GM12872 (cell line): ENCODE results near the gene VPS13D.

Source experiments
- TF ChIP-seq, protein P1 (sequence below): IDR thresholded peaks from 3 replicates; pipeline ENCODE4 v1.5.1; 2011; ENCODE audit warnings: low read depth, mild to moderate bottlenecking, low read length, moderate library complexity; ENCODE audit not compliant: insufficient read depth

Gene VPS13D

DNA sequence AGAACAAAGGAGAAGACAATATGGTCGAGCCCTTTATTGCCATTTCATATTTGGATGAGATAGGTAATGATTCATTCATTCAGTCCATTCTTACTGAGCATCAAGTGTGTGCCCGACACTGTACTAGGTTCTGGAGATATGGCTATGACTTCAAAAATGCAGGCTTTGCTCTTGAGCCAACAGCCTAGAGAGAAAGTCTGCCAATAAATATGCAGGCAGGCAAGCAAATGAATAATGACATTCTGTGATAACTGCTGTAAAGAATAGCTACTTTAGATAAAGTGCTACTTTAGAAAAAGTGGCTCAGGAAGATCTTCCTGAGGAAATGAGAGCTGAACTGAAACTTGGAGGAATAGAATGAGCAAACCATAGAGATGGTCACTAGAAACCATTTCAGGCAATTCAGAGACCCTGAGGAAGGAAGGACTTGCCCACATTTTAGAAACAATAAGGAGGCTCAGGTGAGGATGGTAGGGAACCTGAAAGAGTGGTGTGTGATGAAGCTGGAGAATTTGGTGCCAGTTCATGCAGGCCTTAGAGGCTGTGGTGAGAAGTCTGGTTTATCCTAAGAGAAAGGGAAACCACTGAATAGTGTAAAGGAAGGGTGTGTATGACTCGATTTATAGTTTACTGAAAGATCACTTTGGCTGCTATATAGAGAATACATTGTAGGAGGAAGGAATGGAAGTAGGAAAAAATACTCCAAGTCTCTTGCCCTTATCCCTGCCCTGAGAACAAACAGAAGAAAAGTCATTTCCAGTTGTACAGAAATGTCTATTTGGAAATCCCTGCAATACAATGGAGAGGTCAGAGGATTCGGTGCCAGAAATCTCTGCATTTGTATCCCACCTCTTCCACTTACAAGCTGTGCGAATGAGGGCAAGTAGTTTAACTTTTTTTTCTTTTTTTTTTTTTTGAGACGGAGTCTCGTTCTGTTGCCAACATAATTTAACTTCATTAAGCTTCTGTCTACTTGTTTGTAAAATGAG, 167.9 kb downstream of the VPS13D start:
- TF ChIP-seq, protein P1, sequence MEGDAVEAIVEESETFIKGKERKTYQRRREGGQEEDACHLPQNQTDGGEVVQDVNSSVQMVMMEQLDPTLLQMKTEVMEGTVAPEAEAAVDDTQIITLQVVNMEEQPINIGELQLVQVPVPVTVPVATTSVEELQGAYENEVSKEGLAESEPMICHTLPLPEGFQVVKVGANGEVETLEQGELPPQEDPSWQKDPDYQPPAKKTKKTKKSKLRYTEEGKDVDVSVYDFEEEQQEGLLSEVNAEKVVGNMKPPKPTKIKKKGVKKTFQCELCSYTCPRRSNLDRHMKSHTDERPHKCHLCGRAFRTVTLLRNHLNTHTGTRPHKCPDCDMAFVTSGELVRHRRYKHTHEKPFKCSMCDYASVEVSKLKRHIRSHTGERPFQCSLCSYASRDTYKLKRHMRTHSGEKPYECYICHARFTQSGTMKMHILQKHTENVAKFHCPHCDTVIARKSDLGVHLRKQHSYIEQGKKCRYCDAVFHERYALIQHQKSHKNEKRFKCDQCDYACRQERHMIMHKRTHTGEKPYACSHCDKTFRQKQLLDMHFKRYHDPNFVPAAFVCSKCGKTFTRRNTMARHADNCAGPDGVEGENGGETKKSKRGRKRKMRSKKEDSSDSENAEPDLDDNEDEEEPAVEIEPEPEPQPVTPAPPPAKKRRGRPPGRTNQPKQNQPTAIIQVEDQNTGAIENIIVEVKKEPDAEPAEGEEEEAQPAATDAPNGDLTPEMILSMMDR, result no peak

DNA sequence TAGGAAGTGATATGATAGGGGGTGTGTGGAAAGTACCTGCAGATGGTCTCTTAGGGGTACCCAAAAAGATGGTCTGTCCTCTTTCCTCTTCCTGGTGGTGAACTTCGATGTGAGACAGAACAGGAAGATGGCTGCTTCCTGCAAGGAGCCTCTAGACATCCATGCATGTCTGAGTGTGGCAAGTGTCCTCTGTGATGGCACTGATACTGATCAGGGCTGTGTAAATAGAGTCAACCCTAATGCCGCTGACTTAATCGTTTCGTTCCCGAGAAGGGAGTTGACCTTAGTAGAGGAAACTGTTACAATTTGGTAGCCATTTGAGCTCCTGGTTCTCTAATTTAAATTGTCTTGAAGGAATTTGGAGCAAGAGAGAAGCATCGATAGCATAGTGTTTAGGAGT, 168.6 kb downstream of the VPS13D start:
- TF ChIP-seq, protein P1, result no peak

DNA sequence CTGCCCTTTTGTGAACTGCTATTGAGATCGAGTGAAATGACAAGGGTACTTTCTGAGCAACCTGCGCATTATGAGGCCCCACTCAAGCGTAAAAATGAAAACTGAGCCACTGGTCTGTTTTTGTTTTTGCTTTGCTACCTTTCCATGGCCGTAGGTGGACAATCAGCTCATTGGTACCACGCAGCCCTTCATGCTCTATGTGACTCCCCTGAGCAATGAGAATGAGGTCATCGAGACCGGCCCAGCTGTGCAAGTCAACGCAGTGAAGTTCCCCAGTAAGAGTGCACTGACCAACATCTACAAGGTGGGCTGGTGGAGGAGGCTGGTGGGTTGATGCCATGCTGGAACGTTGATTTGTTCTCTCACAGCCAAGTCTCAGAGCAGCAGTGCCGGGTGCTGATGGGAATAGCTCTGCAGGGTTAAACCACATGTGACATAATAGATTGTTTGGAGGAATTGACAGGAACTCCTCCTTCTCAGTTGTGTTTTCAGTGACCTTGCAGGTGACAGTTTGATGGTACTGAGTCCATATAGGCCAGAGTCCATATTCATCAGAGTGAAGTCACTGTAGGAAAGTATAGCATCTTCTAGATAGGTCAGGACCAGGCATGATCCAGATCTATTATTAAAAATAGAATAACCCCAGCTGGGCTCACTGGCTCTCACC, 170.3 kb downstream of the VPS13D start:
- TF ChIP-seq, protein P1, result no peak

DNA sequence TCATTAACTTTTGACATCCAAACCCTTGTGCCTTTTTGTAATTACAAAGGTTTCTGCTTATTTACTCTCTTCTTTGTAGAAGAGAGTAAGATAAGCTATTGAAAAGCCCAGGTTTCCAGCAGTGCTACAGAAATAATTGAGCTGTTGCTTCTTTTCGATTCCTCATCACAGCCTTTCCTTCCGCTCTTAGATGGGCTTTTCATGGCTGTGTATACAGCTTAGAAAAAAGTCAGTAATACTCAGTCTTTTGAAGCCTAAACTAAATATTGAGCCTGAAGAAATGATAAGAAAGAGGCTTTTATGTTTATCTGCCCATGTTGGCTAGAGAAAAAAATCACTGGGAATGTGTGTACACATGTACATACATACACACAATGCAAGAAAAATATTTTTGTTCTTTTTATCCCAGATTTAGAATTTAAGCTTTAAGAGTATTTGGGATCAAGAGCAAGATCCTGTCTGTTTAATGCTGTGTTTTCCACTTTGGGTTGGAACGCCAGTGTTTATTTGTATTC, 172.4 kb downstream of the VPS13D start:
- TF ChIP-seq, protein P1, result no peak

DNA sequence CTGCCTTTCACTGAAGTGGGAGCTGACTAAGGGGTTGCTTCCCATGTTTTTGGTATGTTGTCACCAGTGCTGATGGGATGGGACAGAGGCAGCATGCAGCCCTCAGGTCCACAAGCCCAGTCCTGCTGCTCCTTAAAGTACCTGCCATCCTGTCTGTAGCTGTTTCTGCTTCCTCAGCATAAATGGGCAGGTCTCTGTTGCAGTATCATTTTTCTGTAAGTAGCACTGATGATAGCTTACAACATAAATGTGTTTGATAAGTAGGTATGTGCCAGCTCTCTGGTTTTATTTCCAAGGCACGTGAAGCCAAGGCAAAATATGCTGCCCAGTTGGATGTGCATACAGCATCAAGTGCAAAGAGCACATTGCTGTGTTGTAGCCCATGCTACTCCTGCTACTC, 173.0 kb downstream of the VPS13D start:
- TF ChIP-seq, protein P1, result no peak

DNA sequence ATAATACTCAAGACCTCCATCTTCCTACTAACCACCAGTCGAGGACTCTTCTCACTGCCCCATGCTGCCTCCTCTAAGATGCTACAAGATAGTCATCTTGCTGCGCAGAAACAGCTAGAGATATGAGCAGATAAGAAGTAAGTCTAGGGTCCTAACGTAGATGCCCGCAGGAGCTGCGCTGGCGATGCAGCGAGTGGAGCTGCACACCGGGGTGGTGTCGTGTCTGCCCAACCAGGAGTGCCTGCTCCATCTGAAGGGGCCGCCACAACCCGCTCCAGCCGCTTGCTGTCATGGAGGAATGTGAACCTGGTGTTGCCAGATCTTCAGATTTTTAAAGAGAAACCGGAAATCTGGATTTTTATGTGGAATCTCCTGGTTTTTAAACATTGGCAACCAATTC, 175.1 kb downstream of the VPS13D start:
- TF ChIP-seq, protein P1, result no peak
